Neural cell (in vitro differentiated cells): Measurements from ENCODE around the gene AGBL4. TPM values are rescaled to one million over a fixed set of nuclear protein-coding genes. Genes with fewer than 3 reads are reported as not detected.

Source experiments
- H2AFZ ChIP-seq: fragments of 200-600, 300-800 bp; sonication (generic), shearing (Covaris generic); 2 replicates; pipeline ENCODE4 v1.6.0; 2014; ENCODE audit warnings: low read depth, mild to moderate bottlenecking, antibody characterized with exemption, low read length, moderate library complexity
- H3F3A ChIP-seq: fragments of 200-600 bp; shearing (Covaris generic); 2 replicates; pipeline ENCODE4 v1.6.1; 2016; ENCODE audit warnings: mild to moderate bottlenecking, moderate library complexity, mixed read lengths, antibody characterized with exemption, low read length; ENCODE audit not compliant: insufficient read depth, poor library complexity, severe bottlenecking
- H3K27ac ChIP-seq: fragments of 200-600, 300-800 bp; sonication (generic), shearing (Covaris generic); 2 replicates; pipeline ENCODE4 v1.5.1; 2014; ENCODE audit warnings: mild to moderate bottlenecking, low read length, moderate library complexity
- H3K27me3 ChIP-seq: fragments of 300-800, 200-600 bp; sonication (generic), shearing (Covaris generic); 2 replicates; pipeline ENCODE4 v1.6.0; 2014; ENCODE audit warnings: mild to moderate bottlenecking, low read depth, low read length, moderate library complexity; ENCODE audit not compliant: insufficient read depth
- H3K36me3 ChIP-seq: fragments of 300-800, 200-600 bp; sonication (generic), shearing (Covaris generic); 2 replicates; pipeline ENCODE4 v1.5.1; 2014; ENCODE audit warnings: mild to moderate bottlenecking, antibody characterized with exemption, low read length, moderate library complexity; ENCODE audit not compliant: insufficient read depth
- H3K4me2 ChIP-seq: fragments of 300-800, 200-600 bp; sonication (generic), shearing (Covaris generic); 2 replicates; pipeline ENCODE4 v1.6.0; 2014; ENCODE audit warnings: mild to moderate bottlenecking, low read length
- H3K4me3 ChIP-seq: fragments of 300-800, 200-600 bp; sonication (generic), shearing (Covaris generic); 2 replicates; pipeline ENCODE4 v1.5.1; 2014; ENCODE audit warnings: mild to moderate bottlenecking, low read length, moderate library complexity
- H3K79me2 ChIP-seq: fragments of 200-600 bp; shearing (Covaris generic); replicated peaks from 2 replicates; pipeline ENCODE4 v1.6.0; 2014; ENCODE audit warnings: mild to moderate bottlenecking, low read length, moderate library complexity; ENCODE audit not compliant: insufficient read depth
- H3K9ac ChIP-seq: fragments of 300-800, 200-600 bp; sonication (generic), shearing (Covaris generic); 2 replicates; pipeline ENCODE4 v1.6.1; 2016; ENCODE audit warnings: mild to moderate bottlenecking, low read length, mixed read lengths
- H3K9me2 ChIP-seq: fragments of 200-600 bp; shearing (Covaris generic); 2 replicates; pipeline ENCODE4 v1.6.1; 2016; ENCODE audit warnings: mild to moderate bottlenecking, low read length, mixed read lengths; ENCODE audit not compliant: insufficient read depth
- H3K9me3 ChIP-seq: fragments of 200-600, 300-800 bp; sonication (generic), shearing (Covaris generic); 2 replicates; pipeline ENCODE4 v1.6.1; 2016; ENCODE audit warnings: mild to moderate bottlenecking, mixed run types, low read length, moderate library complexity, mixed read lengths
- H4K20me1 ChIP-seq: fragments of 200-600 bp; shearing (Covaris generic); 2 replicates; pipeline ENCODE4 v1.6.1; 2016; ENCODE audit warnings: mild to moderate bottlenecking, mixed run types; ENCODE audit not compliant: insufficient read depth
- CTCF ChIP-seq: fragments of 450-650 bp; IDR thresholded peaks from 2 replicates; pipeline ENCODE4 v1.5.1; 2014; ENCODE audit warnings: antibody characterized with exemption, mild to moderate bottlenecking, moderate library complexity; ENCODE audit not compliant: poor library complexity, severe bottlenecking
- EP300 ChIP-seq: fragments of 450-650 bp; conservative IDR thresholded peaks from 2 replicates; pipeline ENCODE4 v1.6.1; 2014; ENCODE audit warnings: antibody characterized with exemption, mild to moderate bottlenecking, moderate library complexity; ENCODE audit not compliant: poor library complexity, severe bottlenecking
- EZH2 ChIP-seq: fragments of 200-600, 300-800 bp; shearing (Covaris generic), sonication (generic); IDR thresholded peaks from 2 replicates; pipeline ENCODE4 v1.6.1; 2014; ENCODE audit warnings: antibody characterized with exemption, low read length, borderline replicate concordance, mild to moderate bottlenecking; ENCODE audit not compliant: insufficient read depth, poor library complexity, severe bottlenecking
- MXI1 ChIP-seq: fragments of 450-650 bp; conservative IDR thresholded peaks from 2 replicates; pipeline ENCODE4 v1.6.1; 2014; ENCODE audit warnings: antibody characterized with exemption, mild to moderate bottlenecking; ENCODE audit not compliant: poor library complexity, severe bottlenecking
- POLR2AphosphoS5 ChIP-seq: IDR thresholded peaks from 2 replicates; pipeline ENCODE4 v1.6.1; 2012
- RAD21 ChIP-seq: fragments of 450-650 bp; conservative IDR thresholded peaks from 2 replicates; pipeline ENCODE4 v1.6.1; 2014; ENCODE audit warnings: antibody characterized with exemption, mild to moderate bottlenecking, moderate library complexity
- REST ChIP-seq: IDR thresholded peaks from 2 replicates; pipeline ENCODE4 v1.6.1; 2012; ENCODE audit warnings: borderline replicate concordance
- SMC3 ChIP-seq: fragments of 450-650 bp; conservative IDR thresholded peaks from 2 replicates; pipeline ENCODE4 v1.6.1; 2014; ENCODE audit warnings: antibody characterized with exemption, mild to moderate bottlenecking, moderate library complexity; ENCODE audit not compliant: poor library complexity
- TAF1 ChIP-seq: IDR thresholded peaks from 2 replicates; pipeline ENCODE4 v1.6.1; 2012; ENCODE audit warnings: low read depth
- polyA plus RNA-seq: library from polyadenylated mRNA; depleted of rRNA; stranded (reverse); fragments of >200 nt; gene quantifications from 2 replicates; pipeline ENCODE4 v1.2.3, GENCODE V29; 2014

AGBL4 gene
- polyA plus RNA-seq, 1 donor from 2014 or later = 1.3 TPM

GRCh38 chr1:48704736-48705135 lies 1319.0 kb downstream of the AGBL4 start:
- Histone ChIP-seq H3K36me3 (no peaks in the 10 kb centered on the region), H3K9me2 (no peaks in the 10 kb centered on the region), H3K9ac (no peak overlapping the region), H3K9me3 (no peaks in the 10 kb centered on the region), H3F3A (no peaks in the 10 kb centered on the region), H3K79me2 (no peaks in the 10 kb centered on the region), H4K20me1 (no peaks in the 10 kb centered on the region), H3K27ac (no peak overlapping the region), H3K4me3 (no peak overlapping the region), H3K4me2 (no peak overlapping the region), H2AFZ (no peak overlapping the region), H3K27me3 (no peaks in the 10 kb centered on the region)
- TF ChIP-seq TAF1 = no peak
- TF ChIP-seq POLR2AphosphoS5 = peak; percentile 24

DNA sequence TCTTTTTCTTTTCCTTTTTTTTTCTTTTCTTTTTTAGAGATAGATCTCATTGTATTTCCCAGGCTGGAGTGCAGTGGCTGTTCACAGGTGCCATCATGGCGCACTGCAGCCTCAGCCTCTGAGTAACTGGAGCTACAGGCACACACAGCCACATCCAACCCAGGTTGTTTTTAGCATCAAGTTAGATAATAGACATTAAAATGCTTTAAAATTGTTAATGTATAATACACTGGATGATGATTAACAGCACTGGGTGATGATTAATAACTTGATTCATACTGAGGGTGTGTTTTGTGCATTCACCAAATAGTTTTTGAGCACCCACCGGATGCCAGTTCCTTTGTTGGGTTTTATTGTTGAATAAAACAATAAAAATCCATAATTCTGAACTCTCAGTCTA lies 1322.3 kb downstream of the AGBL4 start:
- Histone ChIP-seq H3K4me3 (no peak overlapping the region), H3K9me2 (no peaks in the 10 kb centered on the region), H3K27me3 (no peaks in the 10 kb centered on the region), H2AFZ (no peak overlapping the region), H3K9me3 (no peaks in the 10 kb centered on the region), H3K27ac (no peak overlapping the region), H3K79me2 (no peaks in the 10 kb centered on the region), H3K4me2 (no peak overlapping the region), H3K36me3 (no peaks in the 10 kb centered on the region), H3K9ac (no peak overlapping the region), H4K20me1 (no peaks in the 10 kb centered on the region), H3F3A (no peaks in the 10 kb centered on the region)
- TF ChIP-seq REST (no peak), EZH2 (no peak), POLR2AphosphoS5 (no peak), SMC3 (no peak), TAF1 (no peak), RAD21 (no peak), EP300 (no peak), CTCF (no peak), MXI1 (no peak)

GRCh38 chr1:48697066-48697707 lies 1326.6 kb downstream of the AGBL4 start:
- Histone ChIP-seq H2AFZ (no peak overlapping the region), H4K20me1 (no peaks in the 10 kb centered on the region), H3K27me3 (no peaks in the 10 kb centered on the region), H3F3A (no peaks in the 10 kb centered on the region), H3K9me2 (no peaks in the 10 kb centered on the region), H3K79me2 (no peaks in the 10 kb centered on the region), H3K4me2 (no peak overlapping the region), H3K4me3 (no peak overlapping the region), H3K9ac (no peak overlapping the region), H3K36me3 (no peaks in the 10 kb centered on the region), H3K9me3 (no peaks in the 10 kb centered on the region), H3K27ac (no peak overlapping the region)
- TF ChIP-seq RAD21 (peak; percentile 53), POLR2AphosphoS5 (no peak), MXI1 (no peak), TAF1 (no peak), REST (no peak), EP300 (no peak), EZH2 (no peak), SMC3 (peak; percentile 70), CTCF (peak; percentile 67)
